ENCODE measurements around the gene ERCC6L.

The ERCC6L gene

GRCh38 chrX:72165551-72165950 is 73.3 kb downstream of the ERCC6L start:
- no peak for DNase-seq

GRCh38 chrX:72159769-72160168 is 79.1 kb downstream of the ERCC6L start:
- DNase-seq = no peak

DNA sequence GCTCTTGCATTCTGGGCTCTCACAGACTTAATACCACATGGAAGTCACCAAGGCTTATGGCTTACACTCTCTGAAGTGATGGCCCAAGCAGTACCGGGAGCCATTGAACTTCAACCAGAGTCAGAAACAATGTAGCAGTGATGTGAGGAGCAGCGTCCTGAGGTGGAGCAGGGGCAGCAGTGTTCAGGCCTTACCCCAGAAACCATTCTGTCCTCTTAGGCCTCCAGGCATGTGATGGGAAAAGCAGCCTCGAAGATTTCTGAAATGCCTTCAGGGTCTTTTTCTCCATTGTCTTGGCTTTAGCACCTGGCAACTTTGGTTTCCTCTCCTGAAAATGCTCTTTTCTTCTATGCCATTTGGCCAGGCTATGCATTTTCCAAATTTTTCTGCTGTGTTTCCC is 80.1 kb downstream of the ERCC6L start:
- DNase-seq = no peak

All from activated naive CD4-positive, alpha-beta T cell treated with anti-CD3 and anti-CD28 coated beads, Interleukin-2, amount 50 U/mL, for 16 hours (primary cell).